Aorta (tissue), 5 donors: ENCODE data around the gene PARM1. TPM values are rescaled to one million over a fixed set of nuclear protein-coding genes. Genes with fewer than 3 reads are reported as not detected.

ENCODE experiments used
- ATAC-seq: fragments of 200-7000 bp; cut with Tn5 transposase; one replicate; pipeline ENCODE4 v1.9.1; 2022; ENCODE audit warnings: moderate library complexity; ENCODE audit not compliant: low FRiP score
- DNase-seq, 2 donors: peaks; one replicate each; pipeline ENCODE4 v3.0.0-alpha.2; 2020
- H3K27ac ChIP-seq, 2 donors: one replicate each; pipeline ENCODE4 v1.5.1; 2013; ENCODE audit warnings: low read length in 2 of 2, mild to moderate bottlenecking in 2 of 2, moderate library complexity in 2 of 2, control low read depth in 1 of 2, inconsistent platforms in 1 of 2, low read depth in 1 of 2
- H3K27me3 ChIP-seq, 2 donors: one replicate each; pipeline ENCODE4 v1.6.1; 2013; ENCODE audit warnings: control low read depth in 1 of 2, low read length in 1 of 2, mild to moderate bottlenecking in 1 of 2, moderate library complexity in 1 of 2; ENCODE audit not compliant: insufficient read depth in 2 of 2, control insufficient read depth in 1 of 2
- H3K36me3 ChIP-seq, 2 donors: one replicate each; pipeline ENCODE4 v1.6.1; 2013; ENCODE audit warnings: control low read depth in 1 of 2, low read length in 1 of 2, mild to moderate bottlenecking in 1 of 2; ENCODE audit not compliant: insufficient read depth in 2 of 2, control insufficient read depth in 1 of 2
- H3K4me1 ChIP-seq, 2 donors: one replicate each; pipeline ENCODE4 v1.6.1; 2013; ENCODE audit warnings: low read length in 2 of 2, control low read depth in 1 of 2, mild to moderate bottlenecking in 1 of 2, moderate library complexity in 1 of 2; ENCODE audit not compliant: insufficient read depth in 2 of 2, control insufficient read depth in 1 of 2
- H3K4me3 ChIP-seq, 2 donors: one replicate each; pipeline ENCODE4 v1.5.1; 2013; ENCODE audit warnings: low read length in 2 of 2, control low read depth in 1 of 2, mild to moderate bottlenecking in 1 of 2
- H3K9me3 ChIP-seq: one replicate; pipeline ENCODE4 v1.6.1; 2013; ENCODE audit warnings: mild to moderate bottlenecking, low read length; ENCODE audit not compliant: control insufficient read depth
- WGBS, 2 donors: extraction: QIAGEN DNeasy Blood & Tissue Kit; methylation state at CpG; one replicate each; pipeline ENCODE4 v1.1.7; 2013; 5-methylcytosine and 5-hydroxymethylcytosine counted together
- intact Hi-C, 2 donors: fragments of 100-400 bp; cut with DNase I; formaldehyde crosslinking; loops; one replicate each; pipeline versions ENCODE4 v1.14.2 to v1.15.0; 2022
- long read RNA-seq, 2 donors: library from polyadenylated mRNA; unstranded; transcript quantifications; one replicate each; pipeline ENCODE4 v2.0.0, GENCODE V29; 2020 to 2021
- polyA plus RNA-seq, 2 donors: library from polyadenylated mRNA; stranded (reverse); fragments of 200-250 nt; gene quantifications; one replicate each; pipeline ENCODE4 v1.2.3, GENCODE V29; 2013
- total RNA-seq, 2 donors: library from RNA; stranded (reverse); fragmentation: NEBNext Ultra II Directional; extraction: Animal tissue kit (Norgen Biotek cat#: 25700); gene quantifications; one replicate each; pipeline ENCODE4 v1.2.1, GENCODE V29; 2021
- donor health status: healthy with polysubstance abuse.
- donor health status: Bipolar disorder and iron deficiency.
- donor health status: DM: no; HTN: no; CAD: no.
- donor health status: DM: no; HTN: no; CAD: no.
- donor health status: DM: yes; HTN: yes; CAD: no.

PARM1 gene
- total RNA-seq (100 to 1,000 TPM in 1 of 2 donors, 10 to 100 TPM in 1; 48.5 to 202 TPM), polyA plus RNA-seq (100 to 1,000 TPM in 1 of 2 donors, 10 to 100 TPM in 1; 42.6 to 112 TPM)
- long read RNA-seq, donor 1, full-length matches to known transcripts: 529 of 721 reads
- long read RNA-seq, donor 1, partial matches to known transcripts: 73 of 721 reads
- long read RNA-seq, donor 1, other reads (novel, unspliced or antisense): 119 of 721 reads
- long read RNA-seq, donor 2, full-length matches to known transcripts: 33 of 52 reads
- long read RNA-seq, donor 2, partial matches to known transcripts: 4 of 52 reads
- long read RNA-seq, donor 2, other reads (novel, unspliced or antisense): 15 of 52 reads

GRCh38 chr4:74932832-74933561 is at the start of gene PARM1:
PARM1 (plus strand) TSS chr4:74933116; CDS start chr4:74933328, 212 bp downstream.
- DNase-seq (peak; percentile 95 to 98), ATAC-seq (peak; percentile 96)
- no peaks in the 10 kb centered on the region for H3K36me3 ChIP-seq
- WGBS, 2 donors: 0 to 1% methylated on average over 49 to 64 of the region's 64 CpGs
- intact Hi-C loops: loop anchor here (2.0 to 10.0 kb wide), 7 partner anchors 56 to 559 kb away; no protein-coding TSS in a partner anchor
- no peaks in the 10 kb centered on the region for H3K27me3 ChIP-seq
- H3K27ac ChIP-seq: peak within 1 kb of the TSS; percentile 6 to 86
- H3K4me1 ChIP-seq: peaks cover 0 to 5% of the 10 kb centered on the region in 2 donors
- H3K4me3 ChIP-seq: peak within 1 kb of the TSS; percentile 85 to 93
- H3K9me3 ChIP-seq: no peaks in the 10 kb centered on the region

GRCh38 chr4:74884266-74884665 is 48.6 kb upstream of the PARM1 start:
- ATAC-seq (no peak), DNase-seq (no peak)
- no peaks in the 10 kb centered on the region for H3K36me3 ChIP-seq
- H3K27me3 ChIP-seq: peaks cover 0 to 2% of the 10 kb centered on the region in 2 donors
- H3K27ac ChIP-seq: no peak overlapping the region
- intact Hi-C loops: no loop called here
- WGBS, 2 donors: 15 to 24% methylated on average over 2 of the region's 2 CpGs
- H3K9me3 ChIP-seq: no peaks in the 10 kb centered on the region
- peaks cover 3 to 4% of the 10 kb centered on the region in 2 donors for H3K4me1 ChIP-seq
- no peak overlapping the region for H3K4me3 ChIP-seq

- H3K9me3 ChIP-seq: no peaks in the 10 kb centered on the region
- intact Hi-C loops: no loop called here
- peaks cover 0 to 2% of the 10 kb centered on the region in 2 donors for H3K27me3 ChIP-seq
- peaks cover 3 to 4% of the 10 kb centered on the region in 2 donors for H3K4me1 ChIP-seq
- no peak overlapping the region for H3K27ac ChIP-seq
- DNase-seq (no peak), ATAC-seq (no peak)
- no peak overlapping the region for H3K4me3 ChIP-seq
- H3K36me3 ChIP-seq: no peaks in the 10 kb centered on the region
- WGBS, 2 donors: 93 to 94% methylated on average over 4 of the region's 4 CpGs
Observed at GRCh38 chr4:74886484-74886883, 46.4 kb upstream of the PARM1 start.

GRCh38 chr4:74890341-74890740 is 42.6 kb upstream of the PARM1 start:
- Histone ChIP-seq H3K9me3 (no peaks in the 10 kb centered on the region), H3K4me3 (no peak overlapping the region), H3K4me1 (no peaks in the 10 kb centered on the region), H3K27ac (no peak overlapping the region), H3K27me3 (peaks cover 0 to 2% of the 10 kb centered on the region in 2 donors), H3K36me3 (no peaks in the 10 kb centered on the region)
- 77 to 80% methylated on average over 5 of the region's 5 CpGs for WGBS, 2 donors
- no peak for DNase-seq
- no peak for ATAC-seq
- intact Hi-C loops: no loop called here

GRCh38 chr4:74891037-74891436 is 41.9 kb upstream of the PARM1 start:
- Histone ChIP-seq H3K27ac (no peak overlapping the region), H3K9me3 (no peaks in the 10 kb centered on the region), H3K4me3 (no peak overlapping the region), H3K36me3 (no peaks in the 10 kb centered on the region), H3K4me1 (no peaks in the 10 kb centered on the region), H3K27me3 (peaks cover 0 to 2% of the 10 kb centered on the region in 2 donors)
- ATAC-seq (no peak), DNase-seq (no peak)
- WGBS, 2 donors: 94 to 96% methylated on average over 1 of the region's 1 CpG
- intact Hi-C loops: no loop called here

- no peak for DNase-seq
- H3K27ac ChIP-seq: no peak overlapping the region
- H3K4me1 ChIP-seq: no peaks in the 10 kb centered on the region
- 46% methylated on average over 4 of the region's 4 CpGs for WGBS, 2 donors
- no peaks in the 10 kb centered on the region for H3K9me3 ChIP-seq
- no peaks in the 10 kb centered on the region for H3K36me3 ChIP-seq
- H3K4me3 ChIP-seq: peak overlapping the region; percentile 31 to 69
- intact Hi-C loops: no loop called here
- no peaks in the 10 kb centered on the region for H3K27me3 ChIP-seq
- no peak for ATAC-seq
Observed at GRCh38 chr4:74893171-74893570, 39.7 kb upstream of the PARM1 start.

- no peaks in the 10 kb centered on the region for H3K4me1 ChIP-seq
- no peak for ATAC-seq
- intact Hi-C loops: no loop called here
- WGBS, 2 donors: 86 to 95% methylated on average over 3 of the region's 3 CpGs
- no peaks in the 10 kb centered on the region for H3K9me3 ChIP-seq
- no peak overlapping the region for H3K4me3 ChIP-seq
- H3K36me3 ChIP-seq: no peaks in the 10 kb centered on the region
- no peak for DNase-seq
- no peaks in the 10 kb centered on the region for H3K27me3 ChIP-seq
- no peak overlapping the region for H3K27ac ChIP-seq
Observed at GRCh38 chr4:74896595-74896994, 36.3 kb upstream of the PARM1 start.

- H3K27ac ChIP-seq: no peak overlapping the region
- H3K4me1 ChIP-seq: no peaks in the 10 kb centered on the region
- no peaks in the 10 kb centered on the region for H3K9me3 ChIP-seq
- ATAC-seq (no peak), DNase-seq (no peak)
- H3K4me3 ChIP-seq: no peak overlapping the region
- intact Hi-C loops: no loop called here
- no peaks in the 10 kb centered on the region for H3K36me3 ChIP-seq
- 89 to 93% methylated on average over 2 of the region's 2 CpGs for WGBS, 2 donors
- no peaks in the 10 kb centered on the region for H3K27me3 ChIP-seq
Observed at GRCh38 chr4:74897386-74897785, 35.5 kb upstream of the PARM1 start.

GRCh38 chr4:74900862-74901261 is 32.1 kb upstream of the PARM1 start:
- DNase-seq (no peak), ATAC-seq (no peak)
- intact Hi-C loops: no loop called here
- Histone ChIP-seq H3K9me3 (no peaks in the 10 kb centered on the region), H3K27ac (no peak overlapping the region), H3K4me3 (no peak overlapping the region), H3K36me3 (no peaks in the 10 kb centered on the region), H3K27me3 (no peaks in the 10 kb centered on the region), H3K4me1 (no peaks in the 10 kb centered on the region)
- WGBS, 2 donors: 84 to 85% methylated on average over 2 of the region's 2 CpGs
